HG03135 (cell line): ENCODE measurements around the gene UBE2D2.
"Not testable (repeated sequence)": the region's sequence is repeated elsewhere in the genome, so short reads cannot be mapped to it uniquely, and the experiment has no call there.

Experiments used
- ATAC-seq: cut with Tn5 transposase; IDR thresholded peaks from one replicate; pipeline ENCODE4 v1.9.1; 2021; ENCODE audit warnings: mild to moderate bottlenecking, moderate library complexity; ENCODE audit not compliant: unreplicated experiment

Gene UBE2D2

DNA sequence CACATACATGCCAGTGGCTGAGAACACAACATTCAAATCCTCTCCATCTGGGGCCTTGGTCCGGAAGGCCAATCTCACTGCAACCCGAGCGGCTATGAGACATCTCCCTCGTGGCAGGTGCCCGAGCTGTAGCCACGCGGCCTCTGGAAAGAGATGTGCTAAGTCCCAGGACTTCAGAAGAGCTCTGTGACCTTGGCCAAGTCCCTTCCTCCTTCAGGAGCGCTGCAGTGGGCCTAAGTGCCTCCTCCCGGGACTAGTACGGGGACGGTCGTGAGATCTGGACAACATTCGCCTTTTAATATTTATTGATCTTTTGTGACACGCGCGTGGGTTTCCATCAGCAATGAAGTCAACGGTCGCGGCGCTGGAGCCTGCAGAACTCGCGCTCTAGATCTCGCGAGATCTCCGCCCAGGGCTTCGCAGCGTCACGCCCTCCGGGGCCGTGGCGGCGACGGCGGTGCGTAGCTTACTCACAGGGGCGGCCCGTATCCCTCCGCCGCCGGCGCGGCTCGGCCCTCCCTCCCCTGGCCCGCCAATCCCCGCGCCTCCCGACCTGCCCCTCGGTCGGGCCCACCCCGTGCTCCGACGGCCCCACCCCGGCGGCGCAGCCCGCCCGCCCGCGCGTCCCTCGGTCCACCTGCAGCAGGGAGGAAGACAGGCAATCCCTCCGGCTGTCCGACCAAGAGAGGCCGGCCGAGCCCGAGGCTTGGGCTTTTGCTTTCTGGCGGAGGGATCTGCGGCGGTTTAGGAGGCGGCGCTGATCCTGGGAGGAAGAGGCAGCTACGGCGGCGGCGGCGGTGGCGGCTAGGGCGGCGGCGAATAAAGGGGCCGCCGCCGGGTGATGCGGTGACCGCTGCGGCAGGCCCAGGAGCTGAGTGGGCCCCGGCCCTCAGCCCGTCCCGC is at the start of gene UBE2D2:
TSS of gene UBE2D2 (plus strand) at position 588 of the 903 bp plus-strand sequence. CDS start 453 bp downstream, outside the sequence.
- peak; percentile 76 for ATAC-seq

DNA sequence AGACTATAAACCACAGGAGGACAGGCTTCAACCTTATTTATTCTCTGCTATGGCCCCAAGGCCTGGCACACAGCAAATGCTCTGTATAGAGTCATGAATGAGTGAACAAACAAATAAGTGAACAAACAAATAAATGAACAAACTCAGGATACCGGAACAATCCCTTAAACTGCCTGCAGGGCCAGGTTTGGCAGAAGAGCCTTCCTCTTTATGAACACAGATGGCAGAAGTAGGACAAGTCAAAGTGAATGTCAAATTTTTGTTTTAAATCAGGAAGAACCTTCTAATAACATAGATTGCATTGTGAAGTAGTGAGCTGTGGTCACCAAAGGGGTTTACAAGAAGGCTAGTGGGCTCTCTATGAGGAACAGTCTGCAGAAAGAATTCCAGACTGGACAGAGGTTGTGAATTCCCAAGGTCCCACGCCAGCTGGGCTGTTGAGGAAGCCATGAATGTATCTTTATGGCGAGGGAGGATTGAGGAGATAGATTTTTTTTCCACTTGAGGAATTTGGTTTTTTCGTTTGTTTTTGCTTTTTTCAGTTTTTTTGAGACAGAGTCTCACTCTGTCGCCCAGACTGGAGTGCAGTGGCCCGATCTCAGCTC is 48.3 kb upstream of the UBE2D2 start:
- ATAC-seq = no peak

DNA sequence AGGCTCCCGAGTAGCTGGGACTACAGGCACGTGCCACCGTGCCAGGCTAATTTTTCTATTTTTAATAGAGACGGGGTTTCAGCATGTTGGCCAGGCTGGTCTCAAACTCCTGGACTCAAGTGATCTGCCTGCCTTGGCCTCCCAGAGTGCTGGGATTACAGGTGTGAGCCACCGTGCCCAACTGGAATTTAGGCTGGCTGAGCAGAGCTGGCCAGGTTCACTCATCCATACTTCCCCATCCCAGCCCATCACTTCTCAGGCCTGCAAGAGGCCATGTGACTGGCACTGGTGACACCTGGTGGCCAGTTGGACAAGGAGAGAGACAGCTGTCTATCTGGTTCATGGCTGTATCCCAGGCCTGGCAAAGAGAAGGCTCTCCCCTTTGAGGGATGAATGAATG is 47.7 kb upstream of the UBE2D2 start:
- peak; percentile 57 for ATAC-seq

DNA sequence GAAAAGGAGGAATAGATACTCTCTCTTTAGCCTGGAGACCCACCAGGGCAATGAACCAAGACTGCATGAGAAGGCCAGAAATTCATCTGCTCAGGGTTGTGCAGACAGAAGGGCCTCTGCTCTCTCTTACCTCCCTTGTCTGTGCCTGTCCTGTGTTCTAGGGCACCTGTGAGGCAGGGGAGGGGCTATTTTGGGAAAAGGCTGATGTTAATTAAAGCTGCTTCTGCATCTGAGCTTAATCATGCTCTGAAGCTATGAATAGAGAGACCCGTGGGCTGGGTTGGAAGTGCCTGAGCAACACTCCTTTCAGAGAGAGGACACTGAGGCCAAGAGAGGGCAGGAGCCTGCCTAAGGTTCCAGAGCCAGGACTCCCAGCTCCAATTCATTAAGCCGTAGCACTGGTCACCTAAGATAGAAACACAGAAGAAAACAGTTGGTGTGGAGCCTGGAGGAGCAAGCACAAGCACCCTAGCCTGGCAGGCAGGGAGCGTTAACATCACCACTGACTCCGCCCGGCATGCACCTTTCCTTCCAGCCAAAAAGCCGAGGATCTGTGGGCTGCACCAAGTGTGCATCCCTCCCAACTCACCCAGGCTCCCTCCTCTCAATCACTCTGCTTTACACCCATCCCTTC is 47.2 kb upstream of the UBE2D2 start:
- peak; percentile 6 for ATAC-seq

DNA sequence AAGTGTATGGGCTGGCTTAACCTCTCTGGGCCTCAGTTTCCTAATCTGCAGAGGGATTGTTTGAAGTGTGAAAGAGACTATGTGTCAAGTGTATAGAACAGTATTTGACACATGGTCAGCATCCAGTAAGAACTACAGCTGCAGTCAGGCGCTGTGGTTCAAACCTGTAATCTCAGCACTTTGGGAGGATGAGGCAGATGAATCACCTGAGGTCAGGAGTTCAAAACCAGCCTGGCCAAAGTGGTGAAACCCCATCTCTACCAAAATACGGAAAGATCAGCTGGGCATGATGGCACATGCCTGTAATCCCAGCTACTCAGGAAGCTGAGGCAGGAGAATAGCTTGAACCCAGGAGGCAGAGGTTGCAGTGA is 46.7 kb upstream of the UBE2D2 start:
- no peak for ATAC-seq

DNA sequence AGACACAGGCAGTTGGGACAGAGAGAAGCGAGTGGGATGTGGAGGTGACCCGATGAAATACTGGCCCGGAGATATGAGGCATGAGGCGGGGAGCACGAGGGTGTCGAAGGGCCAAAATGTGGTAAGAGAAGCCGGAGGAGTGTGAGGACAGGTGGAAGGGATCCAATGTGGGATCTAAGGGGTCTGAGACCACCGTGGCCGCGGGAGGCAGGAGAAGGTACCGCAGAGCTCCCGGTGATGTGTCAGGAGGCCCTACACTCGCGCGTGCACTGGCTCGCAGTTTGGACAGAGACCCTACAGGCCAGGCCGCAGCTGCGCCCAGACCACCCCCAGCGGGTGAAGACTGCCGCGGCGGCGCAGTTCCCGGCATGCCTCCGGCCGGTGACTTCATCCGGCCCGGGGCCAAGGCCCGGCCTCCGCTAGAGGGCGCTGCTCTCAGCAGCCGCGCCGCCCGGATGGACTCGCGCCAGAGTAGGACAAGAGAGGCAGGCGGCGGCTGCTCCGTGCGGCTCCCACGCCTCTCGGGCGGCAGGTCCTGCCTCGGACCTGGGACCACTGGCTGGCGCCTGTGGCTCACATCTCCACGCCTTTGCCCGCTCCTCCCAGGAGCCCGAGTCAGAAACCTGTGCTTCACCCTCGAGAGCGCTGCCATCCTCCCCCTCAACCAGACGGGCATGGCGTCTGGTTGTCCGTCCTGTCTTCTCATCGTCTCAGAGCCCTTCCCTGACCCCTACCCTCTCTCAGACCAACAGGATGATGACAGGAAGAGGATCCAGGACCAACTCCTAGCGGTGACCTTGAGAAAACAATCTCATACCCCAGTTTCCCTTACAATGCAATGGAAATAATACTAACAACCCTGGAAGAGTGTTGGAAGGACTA is 43.2 kb upstream of the UBE2D2 start:
- ATAC-seq = peak; percentile 86

DNA sequence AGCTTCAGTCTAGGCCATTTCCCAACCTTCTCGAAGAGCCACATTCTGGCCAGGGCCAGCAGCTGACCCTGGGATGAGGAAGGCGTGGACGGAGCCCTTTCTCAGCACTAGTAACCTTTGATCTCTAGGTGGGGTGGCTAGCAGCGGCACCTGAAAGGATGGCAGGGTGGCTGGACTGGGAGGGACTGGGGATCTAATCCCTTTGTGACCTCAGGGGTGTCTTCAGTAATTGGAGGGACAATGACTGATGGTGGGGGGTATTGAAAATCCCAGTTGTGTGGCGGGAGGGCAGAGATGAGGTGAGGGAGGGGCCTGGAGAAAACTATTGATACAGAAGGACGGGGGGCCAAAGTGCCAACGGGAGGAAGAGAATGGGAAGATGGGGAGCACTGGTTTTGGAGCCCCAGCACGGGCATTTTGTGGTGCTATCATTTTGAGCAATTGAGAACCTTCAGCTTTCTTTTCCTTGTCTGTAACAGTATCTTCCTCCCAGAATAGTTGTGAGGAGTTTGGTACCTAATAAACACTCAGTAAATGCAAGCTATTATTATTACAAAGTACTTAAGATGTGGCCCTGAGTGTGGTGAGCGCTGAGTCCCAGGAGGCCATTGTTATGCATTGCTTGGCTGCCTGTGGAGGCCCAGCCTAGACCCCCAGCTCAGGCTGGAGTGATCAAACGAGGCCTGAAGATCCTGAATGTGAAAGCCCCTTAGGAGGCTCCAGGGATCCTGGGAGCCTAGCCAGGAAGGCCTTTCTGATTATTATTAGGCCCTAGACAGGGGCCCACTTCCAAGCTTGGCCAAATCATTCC is 37.3 kb upstream of the UBE2D2 start:
- no peak for ATAC-seq

DNA sequence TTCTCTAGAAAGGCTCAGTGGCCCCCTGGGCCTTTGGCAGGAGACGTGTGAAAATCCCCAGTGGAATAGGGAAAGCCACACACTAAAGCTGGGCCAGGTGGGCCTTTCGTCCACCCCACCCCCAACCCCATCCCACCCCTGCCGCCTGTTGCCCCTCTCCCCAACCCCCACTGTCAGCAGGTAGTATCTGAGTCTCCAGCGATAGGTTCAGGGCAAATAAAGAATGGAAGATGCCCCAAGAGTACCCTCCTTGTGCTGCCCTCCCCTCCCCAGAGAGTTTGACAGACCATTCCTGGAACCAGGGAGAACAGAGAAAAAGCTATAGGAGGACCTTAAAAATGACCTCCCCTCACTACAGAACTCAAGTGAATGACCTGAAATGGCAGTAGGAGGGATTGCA is 36.7 kb upstream of the UBE2D2 start:
- no peak for ATAC-seq

DNA sequence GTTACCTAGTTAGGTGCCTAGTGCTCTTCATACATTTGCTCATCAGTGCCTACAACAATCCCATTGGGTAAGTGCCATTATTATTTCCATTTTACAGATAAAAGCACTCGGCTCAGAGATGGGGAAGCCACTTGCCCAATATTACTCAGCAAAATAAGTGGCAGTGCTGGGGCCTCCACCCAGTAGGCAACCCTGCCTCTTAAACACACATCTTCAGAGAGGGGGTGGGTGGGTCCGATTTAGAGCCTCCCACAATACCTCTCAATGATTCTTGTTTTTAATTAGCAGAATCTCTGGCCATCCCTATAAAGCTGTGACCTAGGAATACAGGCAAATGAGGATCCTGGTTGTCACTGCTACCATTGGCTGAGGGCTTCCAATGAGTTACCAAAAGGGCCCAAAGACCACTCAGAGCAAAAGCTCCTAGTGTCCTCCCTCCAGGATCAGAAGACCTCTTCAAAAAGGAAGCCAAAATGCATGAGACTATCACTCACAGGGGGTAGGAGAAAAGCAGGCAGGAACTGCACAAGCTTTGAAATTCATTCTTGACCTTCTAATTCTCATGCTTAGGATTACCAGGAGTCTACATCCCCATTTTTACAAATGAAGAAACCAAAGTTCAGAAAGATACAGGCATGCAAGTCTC is 36.1 kb upstream of the UBE2D2 start:
- ATAC-seq = no peak

DNA sequence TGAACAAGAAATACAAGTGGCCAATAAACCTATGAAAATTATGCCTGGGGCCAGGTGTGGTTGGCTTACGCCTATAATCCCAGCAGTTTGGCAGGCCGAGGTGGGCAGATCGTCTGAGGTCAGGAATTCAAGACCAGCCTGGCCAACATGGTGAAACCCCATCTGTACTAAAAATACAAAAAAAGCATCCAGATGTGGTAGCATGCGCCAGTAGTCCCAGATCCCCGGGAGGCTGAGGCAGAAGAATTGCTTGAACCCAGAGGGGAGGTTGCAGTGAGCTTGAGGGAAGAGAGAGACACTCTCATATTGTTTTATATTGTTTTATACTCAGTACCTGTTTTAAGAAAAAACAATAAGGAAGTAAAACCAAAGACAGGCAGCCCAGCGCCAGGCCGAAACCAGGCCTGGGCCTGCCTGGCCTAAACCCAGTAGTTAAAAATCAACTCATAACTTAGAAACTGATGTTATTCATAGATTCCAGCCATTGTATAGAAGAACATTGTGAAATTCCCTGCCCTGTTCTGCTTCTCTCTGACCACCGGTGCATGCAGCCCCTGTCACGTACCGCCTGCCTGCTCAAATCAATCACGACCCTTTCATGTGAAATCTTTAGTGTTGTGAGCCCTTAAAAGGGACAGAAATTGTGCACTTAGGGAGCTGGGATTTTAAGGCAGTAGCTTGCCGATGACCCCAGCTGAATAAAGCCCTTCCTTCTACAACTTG is 35.4 kb upstream of the UBE2D2 start:
- ATAC-seq = not testable (repeated sequence)

DNA sequence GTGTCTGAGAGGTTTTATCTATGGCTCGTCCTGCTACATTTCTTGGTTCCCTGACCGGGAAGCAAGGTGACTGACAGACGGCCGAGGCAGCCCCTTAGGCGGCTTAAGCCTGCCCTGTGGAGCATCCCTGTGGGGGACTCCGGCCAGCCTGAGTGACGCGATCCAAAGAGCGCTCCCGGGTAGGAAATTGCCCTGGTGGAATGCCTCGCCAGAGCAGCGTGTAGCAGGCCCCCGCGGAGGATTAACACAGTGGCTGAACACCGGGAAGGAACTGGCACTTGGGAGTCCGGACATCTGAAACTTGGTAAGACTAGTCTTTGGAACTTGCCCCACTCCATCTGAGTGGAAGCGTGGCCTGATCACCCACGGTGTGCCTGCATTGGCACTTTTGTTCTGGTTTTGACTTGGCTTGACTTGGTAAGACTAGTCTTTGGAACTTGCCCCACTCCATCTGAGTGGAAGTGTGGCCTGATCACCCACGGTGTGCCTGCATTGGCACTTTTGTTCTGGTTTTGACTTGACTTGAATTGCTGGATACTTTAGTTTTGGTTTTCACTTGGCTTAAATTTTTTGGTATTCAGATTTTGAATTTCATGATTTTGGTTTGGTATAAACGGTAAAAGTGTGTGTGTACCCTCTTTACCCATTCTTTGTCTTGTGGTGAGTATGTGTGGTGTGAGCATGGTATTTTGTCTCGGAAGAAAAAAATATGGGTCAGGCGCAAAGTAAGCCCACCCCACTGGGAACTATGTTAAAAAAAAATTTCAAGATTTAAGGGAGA is 34.6 kb upstream of the UBE2D2 start:
- not testable (repeated sequence) for ATAC-seq

DNA sequence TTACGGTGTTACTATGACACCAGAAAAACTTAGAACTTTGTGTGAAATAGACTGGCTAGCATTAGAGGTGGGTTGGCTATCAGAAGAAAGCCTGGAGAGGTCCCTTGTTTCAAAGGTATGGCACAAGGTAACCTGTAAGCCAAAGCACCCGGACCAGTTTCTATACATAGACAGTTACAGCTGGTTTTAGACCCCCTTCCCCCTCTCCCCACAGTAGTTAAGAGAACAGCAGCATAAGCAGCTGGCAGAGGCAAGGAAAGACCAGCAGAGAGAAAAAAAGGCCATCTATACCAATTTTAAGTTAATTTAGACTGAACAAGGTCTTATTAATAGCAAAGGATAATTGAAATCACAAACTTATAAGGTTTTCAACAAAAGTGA is 34.1 kb upstream of the UBE2D2 start:
- ATAC-seq = not testable (repeated sequence)

DNA sequence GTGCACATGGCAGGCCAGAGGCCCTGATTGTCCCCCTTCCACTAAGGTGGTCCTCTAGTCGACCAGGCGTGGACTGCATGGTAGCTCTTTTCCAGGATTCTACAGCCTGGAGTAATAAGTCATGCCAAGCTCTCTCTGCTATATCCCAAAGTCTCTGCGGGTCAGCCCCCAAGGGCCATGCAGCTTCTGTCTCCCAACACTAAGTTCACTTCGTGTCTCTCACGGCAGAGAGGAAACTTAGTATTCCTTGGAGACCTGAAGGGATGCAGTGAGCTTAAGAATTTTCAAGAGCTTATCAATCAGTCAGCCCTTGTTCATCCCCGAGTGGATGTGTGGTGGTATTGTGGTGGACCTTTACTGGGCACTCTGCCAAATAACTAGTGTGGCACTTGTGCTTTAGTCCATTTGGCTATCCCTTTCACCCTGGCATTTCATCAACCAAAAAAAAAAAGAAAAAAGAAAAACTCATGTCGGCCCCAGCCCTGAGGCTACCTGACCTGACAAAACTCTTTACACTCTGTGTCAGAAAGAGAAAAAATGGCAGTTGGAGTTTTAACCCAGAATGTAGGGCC is 33.2 kb upstream of the UBE2D2 start:
- not testable (repeated sequence) for ATAC-seq

DNA sequence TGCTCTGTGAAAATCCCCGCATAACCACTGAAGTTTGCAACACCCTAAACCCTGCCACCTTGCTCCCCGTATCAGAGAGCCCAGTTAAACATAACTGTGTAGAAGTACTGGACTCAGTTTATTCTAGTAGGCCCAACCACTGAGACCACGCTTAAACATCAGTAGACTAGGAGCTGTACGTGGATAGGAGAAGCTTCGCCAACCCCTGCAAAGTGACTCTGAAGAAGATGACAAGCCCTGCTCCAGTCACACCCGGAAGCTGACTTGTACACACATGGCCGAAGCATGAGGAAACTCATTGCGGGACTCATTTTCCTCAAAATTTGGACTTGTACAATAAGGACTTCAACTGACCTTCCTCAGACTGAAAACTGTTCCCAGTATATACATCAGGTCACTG is 32.4 kb upstream of the UBE2D2 start:
- ATAC-seq = not testable (repeated sequence)

DNA sequence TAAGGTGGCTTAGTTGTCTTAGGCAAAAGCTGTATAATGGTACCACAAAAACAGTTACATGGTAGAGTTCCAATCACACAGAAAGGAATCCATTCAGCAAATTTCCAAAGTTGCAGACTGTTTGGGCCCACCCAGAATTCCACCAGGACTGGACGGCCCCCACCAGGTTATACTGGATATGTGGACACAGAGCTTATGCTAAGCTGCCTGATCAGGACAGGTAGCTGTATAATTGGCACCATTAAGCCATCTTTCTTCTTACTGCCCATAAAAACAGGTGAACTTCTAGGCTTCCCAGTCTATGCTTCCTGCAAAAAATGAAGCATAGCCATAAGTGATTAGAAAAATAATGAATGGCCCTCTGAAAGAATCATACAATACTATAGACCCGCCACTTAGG is 31.1 kb upstream of the UBE2D2 start:
- ATAC-seq = not testable (repeated sequence)

DNA sequence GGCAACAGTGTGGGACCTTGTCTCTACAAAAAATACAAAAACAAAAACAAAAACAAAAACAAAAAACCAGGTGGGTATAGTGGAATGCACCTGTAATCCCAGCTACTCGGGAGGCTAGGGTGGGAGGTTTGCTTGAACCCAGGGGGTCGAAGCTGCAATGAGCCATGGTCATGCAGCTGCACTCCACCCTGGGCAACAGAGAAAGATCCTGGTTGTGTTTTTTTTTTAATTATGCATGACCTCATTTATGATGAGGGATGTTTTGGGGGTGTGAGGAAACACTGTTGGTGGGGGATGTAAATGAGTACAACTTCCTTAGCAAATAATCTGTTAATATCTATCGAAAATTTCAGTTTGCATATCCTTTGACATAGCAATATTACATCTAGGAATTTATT is 29.4 kb upstream of the UBE2D2 start:
- ATAC-seq = no peak

DNA sequence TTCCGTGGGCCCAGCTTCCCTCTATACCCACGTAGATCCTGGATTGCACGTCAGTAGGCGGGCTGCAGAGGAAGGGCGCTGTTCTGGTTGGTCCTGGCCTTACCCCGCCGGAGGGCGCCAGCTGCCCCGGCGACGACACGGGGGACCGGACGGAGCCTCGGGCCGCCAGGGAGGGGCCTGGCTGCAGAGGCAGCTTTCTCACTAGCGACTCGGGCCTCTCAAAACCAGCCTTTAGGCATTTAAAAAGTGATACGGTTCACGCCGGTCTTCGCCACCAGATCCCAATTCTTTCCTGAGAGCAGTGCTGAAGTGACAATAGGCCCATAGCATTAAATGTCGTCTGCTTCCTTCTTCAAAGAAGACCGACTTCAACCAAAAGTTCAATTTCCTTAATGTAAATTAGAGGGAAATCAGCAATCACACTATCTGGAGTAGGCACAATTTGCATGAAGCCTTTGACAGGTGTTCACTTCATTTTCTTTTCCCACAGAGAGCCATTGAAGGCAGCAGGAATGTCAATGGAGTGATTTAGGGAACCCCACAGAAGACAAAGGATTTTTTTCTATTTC is 17.6 kb upstream of the UBE2D2 start:
- ATAC-seq = peak; percentile 90
